BE2C (cell line): ENCODE measurements around the gene MYDGF.

Experiments used
- DNase-seq: peaks from one replicate; pipeline ENCODE4 v3.0.0-alpha.2; 2020
- H3K27me3 ChIP-seq: fragments of 250-450 bp; sonication (Bioruptor Pico); 2 replicates; pipeline ENCODE4 v1.5.1; 2020; ENCODE audit warnings: mild to moderate bottlenecking
- H3K36me3 ChIP-seq: fragments of 250-450 bp; sonication (Bioruptor Pico); 2 replicates; pipeline ENCODE4 v1.5.1; 2020; ENCODE audit warnings: mild to moderate bottlenecking
- H3K4me1 ChIP-seq: fragments of 250-450 bp; sonication (Bioruptor Pico); 2 replicates; pipeline ENCODE4 v1.5.1; 2020
- H3K4me3 ChIP-seq: 2 replicates; pipeline ENCODE4 v1.5.1; 2011; ENCODE audit warnings: low read depth, low read length
- H3K9me3 ChIP-seq: fragments of 250-450 bp; sonication (Bioruptor Pico); 2 replicates; pipeline ENCODE4 v1.5.1; 2020
- TF ChIP-seq, protein P1 (sequence below): IDR thresholded peaks from 2 replicates; pipeline ENCODE4 v1.5.1; 2012; ENCODE audit warnings: mild to moderate bottlenecking, low read depth, low read length

Gene MYDGF

GRCh38 chr19:4638317-4638716 lies 31.8 kb downstream of the MYDGF start:
- H3K4me1 ChIP-seq = peaks cover 4% of the 10 kb centered on the region; the same call in 1 of the 2 replicates
- DNase-seq = no peak
- H3K27me3 ChIP-seq = no peaks in the 10 kb centered on the region
- no peak overlapping the region for H3K4me3 ChIP-seq
- TF ChIP-seq, protein P1, sequence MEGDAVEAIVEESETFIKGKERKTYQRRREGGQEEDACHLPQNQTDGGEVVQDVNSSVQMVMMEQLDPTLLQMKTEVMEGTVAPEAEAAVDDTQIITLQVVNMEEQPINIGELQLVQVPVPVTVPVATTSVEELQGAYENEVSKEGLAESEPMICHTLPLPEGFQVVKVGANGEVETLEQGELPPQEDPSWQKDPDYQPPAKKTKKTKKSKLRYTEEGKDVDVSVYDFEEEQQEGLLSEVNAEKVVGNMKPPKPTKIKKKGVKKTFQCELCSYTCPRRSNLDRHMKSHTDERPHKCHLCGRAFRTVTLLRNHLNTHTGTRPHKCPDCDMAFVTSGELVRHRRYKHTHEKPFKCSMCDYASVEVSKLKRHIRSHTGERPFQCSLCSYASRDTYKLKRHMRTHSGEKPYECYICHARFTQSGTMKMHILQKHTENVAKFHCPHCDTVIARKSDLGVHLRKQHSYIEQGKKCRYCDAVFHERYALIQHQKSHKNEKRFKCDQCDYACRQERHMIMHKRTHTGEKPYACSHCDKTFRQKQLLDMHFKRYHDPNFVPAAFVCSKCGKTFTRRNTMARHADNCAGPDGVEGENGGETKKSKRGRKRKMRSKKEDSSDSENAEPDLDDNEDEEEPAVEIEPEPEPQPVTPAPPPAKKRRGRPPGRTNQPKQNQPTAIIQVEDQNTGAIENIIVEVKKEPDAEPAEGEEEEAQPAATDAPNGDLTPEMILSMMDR = no peak
- H3K36me3 ChIP-seq = no peaks in the 10 kb centered on the region
- no peaks in the 10 kb centered on the region for H3K9me3 ChIP-seq

DNA sequence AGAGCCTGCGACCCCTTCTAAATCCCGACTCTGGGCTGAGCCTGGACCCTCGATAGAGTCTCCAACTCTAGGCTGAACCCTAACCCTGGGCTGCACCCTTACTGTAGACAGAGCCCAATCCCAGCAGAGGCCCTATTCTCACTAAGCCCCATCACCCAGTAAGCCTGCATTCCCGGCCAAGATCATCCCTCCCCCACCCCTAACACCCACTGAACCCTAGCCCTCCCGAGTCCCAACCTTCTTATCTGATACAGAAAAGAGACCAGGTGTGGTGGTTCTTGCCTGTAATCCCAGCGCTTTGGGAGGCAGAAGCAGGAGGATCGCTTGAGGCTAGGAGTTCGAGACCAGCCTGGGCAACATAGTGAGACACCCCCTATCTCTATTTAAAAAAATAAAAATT lies 33.4 kb downstream of the MYDGF start:
- DNase-seq = no peak
- Histone ChIP-seq H3K9me3 (no peaks in the 10 kb centered on the region), H3K27me3 (no peaks in the 10 kb centered on the region), H3K36me3 (no peaks in the 10 kb centered on the region), H3K4me3 (no peak overlapping the region; the same call in 1 of the 2 replicates), H3K4me1 (peaks cover 4% of the 10 kb centered on the region; the same call in 1 of the 2 replicates)
- TF ChIP-seq, protein P1 = no peak

GRCh38 chr19:4636151-4636717 lies 33.9 kb downstream of the MYDGF start:
- no peaks in the 10 kb centered on the region for H3K9me3 ChIP-seq
- peak overlapping the region; percentile 56 for H3K4me3 ChIP-seq
- H3K27me3 ChIP-seq = no peaks in the 10 kb centered on the region
- peaks cover 4% of the 10 kb centered on the region; the same call in 1 of the 2 replicates for H3K4me1 ChIP-seq
- DNase-seq = peak; percentile 83
- TF ChIP-seq, protein P1 = peak; percentile 78
- H3K36me3 ChIP-seq = no peaks in the 10 kb centered on the region

GRCh38 chr19:4635754-4636116 lies 34.4 kb downstream of the MYDGF start:
- Histone ChIP-seq H3K4me3 (peak overlapping the region; percentile 56), H3K27me3 (no peaks in the 10 kb centered on the region), H3K36me3 (no peaks in the 10 kb centered on the region), H3K9me3 (no peaks in the 10 kb centered on the region), H3K4me1 (peaks cover 4% of the 10 kb centered on the region; the same call in 1 of the 2 replicates)
- TF ChIP-seq, protein P1 = no peak
- no peak for DNase-seq

DNA sequence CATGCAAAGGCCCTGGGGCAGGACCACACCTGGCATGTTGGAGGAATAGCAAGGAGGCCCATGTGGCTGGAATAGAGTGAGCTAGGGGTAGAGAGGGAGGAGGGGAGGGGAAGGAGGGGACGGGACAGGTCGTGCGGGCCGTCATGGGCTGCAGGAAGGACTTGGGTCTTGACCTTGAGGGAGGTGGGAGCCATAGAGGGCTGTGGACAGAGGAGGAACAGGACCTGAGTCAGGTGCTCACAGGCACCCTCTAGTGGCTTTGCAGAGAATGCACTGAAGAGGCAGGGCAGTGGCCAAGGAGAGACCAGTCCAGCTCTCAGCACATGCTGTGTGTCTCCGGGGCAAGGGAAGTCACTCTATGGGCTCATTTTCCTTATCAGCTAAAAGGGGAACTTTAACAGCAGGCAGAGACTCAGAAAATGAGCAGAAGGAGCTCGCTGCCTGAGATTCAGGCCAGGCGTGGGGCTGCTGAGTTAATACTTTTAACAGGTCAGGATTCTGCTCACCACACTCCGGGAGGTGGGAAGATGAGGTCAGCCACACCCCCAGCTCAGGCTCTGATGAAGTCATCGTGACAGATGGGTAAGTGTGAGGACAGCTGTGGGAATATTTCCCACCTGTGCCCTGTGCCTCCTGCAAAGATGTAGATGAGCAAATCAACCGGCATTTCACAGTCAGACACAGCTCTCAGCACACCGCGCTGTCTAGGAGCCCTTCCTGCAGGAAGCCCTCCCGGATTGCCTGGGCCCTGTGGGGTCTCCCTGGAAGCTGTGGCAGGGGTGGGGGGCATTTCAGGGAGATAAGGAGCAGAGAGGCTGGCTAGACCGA lies 36.8 kb downstream of the MYDGF start:
- Histone ChIP-seq H3K9me3 (no peaks in the 10 kb centered on the region), H3K36me3 (no peaks in the 10 kb centered on the region), H3K27me3 (no peaks in the 10 kb centered on the region), H3K4me1 (peaks cover 4% of the 10 kb centered on the region; the same call in 1 of the 2 replicates), H3K4me3 (no peak overlapping the region)
- peak; percentile 68 for DNase-seq
- TF ChIP-seq, protein P1 = peak; percentile 86
